Osteoblast (primary cell): ENCODE measurements around the gene FGF14. TPM values are rescaled to one million over a fixed set of nuclear protein-coding genes. Genes with fewer than 3 reads are reported as not detected.

Source experiments
- DNase-seq: peaks from one replicate; pipeline ENCODE4 v3.0.0; 2011; ENCODE audit warnings: low spot score, mixed read lengths; ENCODE audit not compliant: insufficient read length; ENCODE audit errors: missing footprints
- H2AFZ ChIP-seq: 2 replicates; pipeline ENCODE4 v1.6.0; 2011; ENCODE audit warnings: mild to moderate bottlenecking, low read length
- H3K27ac ChIP-seq: 2 replicates; pipeline ENCODE4 v1.5.1; 2011; ENCODE audit warnings: mild to moderate bottlenecking, low read depth, low read length, moderate library complexity
- H3K27me3 ChIP-seq: 2 replicates; pipeline ENCODE4 v1.6.0; 2012; ENCODE audit warnings: mild to moderate bottlenecking, control low read depth, inconsistent platforms, low read length, moderate library complexity; ENCODE audit not compliant: insufficient read depth
- H3K36me3 ChIP-seq: 2 replicates; pipeline ENCODE4 v1.5.1; 2011; ENCODE audit warnings: mild to moderate bottlenecking, low read length, control low read depth, moderate library complexity; ENCODE audit not compliant: insufficient read depth
- H3K4me1 ChIP-seq: 2 replicates; pipeline ENCODE4 v1.5.1; 2011; ENCODE audit warnings: mild to moderate bottlenecking, low read length, control low read depth, moderate library complexity; ENCODE audit not compliant: insufficient read depth
- H3K4me2 ChIP-seq: 2 replicates; pipeline ENCODE4 v1.6.0; 2011; ENCODE audit warnings: mild to moderate bottlenecking, low read length; ENCODE audit not compliant: insufficient read depth
- H3K4me3 ChIP-seq: fragments of 200-600 bp; sonication (generic); 3 replicates; pipeline ENCODE4 v1.5.1; 2012; ENCODE audit warnings: mild to moderate bottlenecking, low read length, inconsistent platforms; ENCODE audit not compliant: insufficient read depth
- H3K79me2 ChIP-seq: 2 replicates; pipeline ENCODE4 v1.6.0; 2012; ENCODE audit warnings: mild to moderate bottlenecking, low read length, control low read depth, inconsistent platforms; ENCODE audit not compliant: insufficient read depth
- H3K9me3 ChIP-seq: 2 replicates; pipeline ENCODE4 v1.5.1; 2011; ENCODE audit warnings: low read depth, low read length, control low read depth
- H4K20me1 ChIP-seq: 2 replicates; pipeline ENCODE4 v1.6.0; 2012; ENCODE audit warnings: mild to moderate bottlenecking, low read length, control low read depth; ENCODE audit not compliant: insufficient read depth
- total RNA-seq: library from RNA; depleted of rRNA; stranded (reverse); fragments of >200 nt; gene quantifications from 2 replicates; pipeline ENCODE4 v1.2.3, GENCODE V29; 2012
- TF ChIP-seq, protein P1 (sequence below): IDR thresholded peaks from 2 replicates; pipeline ENCODE4 v1.5.1; 2011; ENCODE audit warnings: mild to moderate bottlenecking, low read depth, low read length, moderate library complexity; ENCODE audit errors: extremely low read depth

Gene FGF14
- total RNA-seq, 1 donor, result under 0.01 TPM

DNA sequence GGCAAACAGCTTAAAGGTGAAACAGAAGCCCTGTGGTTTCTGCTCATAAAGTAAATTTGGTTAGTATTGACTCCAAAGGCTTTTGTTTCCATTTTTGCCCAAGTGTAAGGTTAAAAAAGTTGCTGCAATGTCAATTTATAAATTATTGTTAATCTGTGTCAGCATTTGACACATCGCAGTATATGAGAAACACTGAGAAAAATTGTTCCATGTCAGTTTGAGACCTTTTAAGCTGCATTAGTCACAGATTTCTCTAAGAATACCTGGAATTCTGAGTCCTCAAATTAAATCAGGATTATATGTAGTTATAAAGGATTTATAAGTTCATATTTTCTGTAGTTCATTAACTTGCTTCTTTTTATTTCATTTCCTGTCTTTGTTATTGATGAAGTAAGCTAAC, 78.8 kb downstream of the FGF14 start:
- TF ChIP-seq, protein P1, sequence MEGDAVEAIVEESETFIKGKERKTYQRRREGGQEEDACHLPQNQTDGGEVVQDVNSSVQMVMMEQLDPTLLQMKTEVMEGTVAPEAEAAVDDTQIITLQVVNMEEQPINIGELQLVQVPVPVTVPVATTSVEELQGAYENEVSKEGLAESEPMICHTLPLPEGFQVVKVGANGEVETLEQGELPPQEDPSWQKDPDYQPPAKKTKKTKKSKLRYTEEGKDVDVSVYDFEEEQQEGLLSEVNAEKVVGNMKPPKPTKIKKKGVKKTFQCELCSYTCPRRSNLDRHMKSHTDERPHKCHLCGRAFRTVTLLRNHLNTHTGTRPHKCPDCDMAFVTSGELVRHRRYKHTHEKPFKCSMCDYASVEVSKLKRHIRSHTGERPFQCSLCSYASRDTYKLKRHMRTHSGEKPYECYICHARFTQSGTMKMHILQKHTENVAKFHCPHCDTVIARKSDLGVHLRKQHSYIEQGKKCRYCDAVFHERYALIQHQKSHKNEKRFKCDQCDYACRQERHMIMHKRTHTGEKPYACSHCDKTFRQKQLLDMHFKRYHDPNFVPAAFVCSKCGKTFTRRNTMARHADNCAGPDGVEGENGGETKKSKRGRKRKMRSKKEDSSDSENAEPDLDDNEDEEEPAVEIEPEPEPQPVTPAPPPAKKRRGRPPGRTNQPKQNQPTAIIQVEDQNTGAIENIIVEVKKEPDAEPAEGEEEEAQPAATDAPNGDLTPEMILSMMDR, result no peak
- no peaks in the 10 kb centered on the region for H3K9me3 ChIP-seq
- no peaks in the 10 kb centered on the region for H3K4me1 ChIP-seq
- no peaks in the 10 kb centered on the region for H4K20me1 ChIP-seq
- H3K27me3 ChIP-seq, result no peaks in the 10 kb centered on the region
- DNase-seq, result no peak
- no peak overlapping the region for H3K4me2 ChIP-seq
- H3K4me3 ChIP-seq, result no peak overlapping the region
- no peaks in the 10 kb centered on the region for H3K36me3 ChIP-seq
- no peaks in the 10 kb centered on the region for H3K79me2 ChIP-seq
- H2AFZ ChIP-seq, result no peak overlapping the region
- H3K27ac ChIP-seq, result no peak overlapping the region

GRCh38 chr13:102322211-102322610, 79.6 kb downstream of the FGF14 start:
- no peaks in the 10 kb centered on the region for H3K9me3 ChIP-seq
- no peak for DNase-seq
- no peak overlapping the region for H2AFZ ChIP-seq
- H3K4me1 ChIP-seq, result no peaks in the 10 kb centered on the region
- no peak overlapping the region for H3K27ac ChIP-seq
- H3K4me3 ChIP-seq, result no peak overlapping the region
- H3K4me2 ChIP-seq, result no peak overlapping the region
- no peaks in the 10 kb centered on the region for H3K36me3 ChIP-seq
- TF ChIP-seq, protein P1, result no peak
- H4K20me1 ChIP-seq, result no peaks in the 10 kb centered on the region
- H3K27me3 ChIP-seq, result no peaks in the 10 kb centered on the region
- H3K79me2 ChIP-seq, result no peaks in the 10 kb centered on the region

GRCh38 chr13:102318233-102318632, 83.6 kb downstream of the FGF14 start:
- DNase-seq, result no peak
- no peaks in the 10 kb centered on the region for H3K27me3 ChIP-seq
- no peaks in the 10 kb centered on the region for H3K36me3 ChIP-seq
- TF ChIP-seq, protein P1, result no peak
- no peaks in the 10 kb centered on the region for H3K4me1 ChIP-seq
- H3K4me2 ChIP-seq, result no peak overlapping the region
- H4K20me1 ChIP-seq, result no peaks in the 10 kb centered on the region
- no peaks in the 10 kb centered on the region for H3K9me3 ChIP-seq
- H3K79me2 ChIP-seq, result no peaks in the 10 kb centered on the region
- H3K27ac ChIP-seq, result no peak overlapping the region
- no peak overlapping the region for H3K4me3 ChIP-seq
- no peak overlapping the region for H2AFZ ChIP-seq

- Histone ChIP-seq H3K79me2 (no peaks in the 10 kb centered on the region), H3K36me3 (no peaks in the 10 kb centered on the region), H4K20me1 (no peaks in the 10 kb centered on the region), H3K9me3 (no peaks in the 10 kb centered on the region), H3K4me2 (no peak overlapping the region), H3K4me3 (no peak overlapping the region), H3K4me1 (no peaks in the 10 kb centered on the region), H2AFZ (no peak overlapping the region), H3K27ac (no peak overlapping the region), H3K27me3 (no peaks in the 10 kb centered on the region)
- TF ChIP-seq, protein P1, result no peak
- DNase-seq, result no peak
Measured at GRCh38 chr13:102317593-102317992, 84.3 kb downstream of the FGF14 start.
